Measurements from ENCODE around the gene RADIL. TPM values are rescaled to one million over a fixed set of nuclear protein-coding genes. Genes with fewer than 3 reads are reported as not detected.

The RADIL gene
- total RNA-seq, 1 experiment from 2014 or later, result 5.6 TPM

GRCh38 chr7:4824120-4824775 is 59.3 kb downstream of the RADIL start:
- BruUV-seq (replicated peaks), result no TSS peak
- intact Hi-C loops (cut with micrococcal nuclease), result no loop called here
- no peak for TF ChIP-seq EZH2 (IDR thresholded peaks at IDR 0.05; ENCODE audit: low read length, unreplicated experiment)
- no peak for TF ChIP-seq EZH2phosphoT487 (IDR thresholded peaks at IDR 0.05; ENCODE audit: borderline replicate concordance, low read length)
- TF ChIP-seq, protein P1, sequence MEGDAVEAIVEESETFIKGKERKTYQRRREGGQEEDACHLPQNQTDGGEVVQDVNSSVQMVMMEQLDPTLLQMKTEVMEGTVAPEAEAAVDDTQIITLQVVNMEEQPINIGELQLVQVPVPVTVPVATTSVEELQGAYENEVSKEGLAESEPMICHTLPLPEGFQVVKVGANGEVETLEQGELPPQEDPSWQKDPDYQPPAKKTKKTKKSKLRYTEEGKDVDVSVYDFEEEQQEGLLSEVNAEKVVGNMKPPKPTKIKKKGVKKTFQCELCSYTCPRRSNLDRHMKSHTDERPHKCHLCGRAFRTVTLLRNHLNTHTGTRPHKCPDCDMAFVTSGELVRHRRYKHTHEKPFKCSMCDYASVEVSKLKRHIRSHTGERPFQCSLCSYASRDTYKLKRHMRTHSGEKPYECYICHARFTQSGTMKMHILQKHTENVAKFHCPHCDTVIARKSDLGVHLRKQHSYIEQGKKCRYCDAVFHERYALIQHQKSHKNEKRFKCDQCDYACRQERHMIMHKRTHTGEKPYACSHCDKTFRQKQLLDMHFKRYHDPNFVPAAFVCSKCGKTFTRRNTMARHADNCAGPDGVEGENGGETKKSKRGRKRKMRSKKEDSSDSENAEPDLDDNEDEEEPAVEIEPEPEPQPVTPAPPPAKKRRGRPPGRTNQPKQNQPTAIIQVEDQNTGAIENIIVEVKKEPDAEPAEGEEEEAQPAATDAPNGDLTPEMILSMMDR (conservative IDR thresholded peaks at IDR 0.05; ENCODE audit: low read depth, low read length), result no peak
- POLR2A ChIA-PET (ENCODE audit: unreplicated experiment), result interaction anchor here (0.7 kb wide), 1 partner anchor 28 kb away, joined by 3 read pairs; no protein-coding TSS in a partner anchor
- H3K9me2 ChIP-seq (replicated peaks; ENCODE audit: low read length), result no peaks in the 10 kb centered on the region
- no peak overlapping the region for H3K4me3 ChIP-seq (ENCODE audit: low read length)
- no peak overlapping the region for H3K9ac ChIP-seq (ENCODE audit: low read length)
- H3K27ac ChIP-seq (ENCODE audit: low read length), result no peak overlapping the region
- no peaks in the 10 kb centered on the region for H3K36me3 ChIP-seq (ENCODE audit: low read depth, low read length)
- ATAC-seq, result no peak
- H3K4me1 ChIP-seq (ENCODE audit: insufficient read depth, low read length), result no peaks in the 10 kb centered on the region
- H3F3A ChIP-seq (ENCODE audit: low read length, unreplicated experiment), result no peaks in the 10 kb centered on the region
- H3K79me2 ChIP-seq (ENCODE audit: low read length), result no peaks in the 10 kb centered on the region
- H3K27me3 ChIP-seq (ENCODE audit: low read length), result no peaks in the 10 kb centered on the region
- H2AFZ ChIP-seq (ENCODE audit: low read length), result no peak overlapping the region
- no peaks in the 10 kb centered on the region for H4K20me1 ChIP-seq (ENCODE audit: low read length)
- no peaks in the 10 kb centered on the region for H3K9me3 ChIP-seq (ENCODE audit: low read length)
- H3K4me2 ChIP-seq (ENCODE audit: low read length), result no peak overlapping the region
- CTCF ChIA-PET, result no interaction called here
- no peak for DNase-seq

DNA sequence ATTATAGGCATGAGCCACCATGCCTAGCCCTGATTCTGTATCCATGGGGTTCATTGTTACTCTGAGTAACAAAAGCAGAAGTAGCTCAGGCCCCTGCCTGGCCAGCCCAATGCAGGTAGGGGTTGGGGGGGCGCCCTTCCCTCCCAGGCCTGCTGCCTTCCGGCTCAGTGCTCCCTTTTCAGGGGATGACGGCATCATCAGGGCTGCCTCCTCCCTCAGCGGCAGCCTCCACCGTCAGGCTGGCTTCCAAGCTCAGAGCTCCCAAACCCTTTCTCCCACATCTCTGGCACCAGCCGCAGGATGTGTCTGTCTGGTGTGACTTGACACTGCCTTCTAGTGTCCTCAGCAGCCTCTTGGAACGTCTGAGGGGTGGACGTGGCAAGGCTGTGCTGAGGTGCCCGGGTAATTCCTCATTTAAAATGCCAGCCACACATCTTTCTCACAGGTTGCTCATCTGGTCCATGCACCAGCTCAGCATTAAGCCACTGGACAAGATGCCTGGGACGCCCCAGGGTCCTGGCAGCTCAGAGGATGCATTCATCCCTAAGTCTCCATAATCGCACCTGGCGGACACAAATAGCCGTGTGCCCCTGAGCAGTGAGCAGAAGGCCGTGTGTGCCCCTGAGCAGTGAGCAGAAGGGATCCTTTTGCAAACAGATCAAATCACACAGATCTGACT is 59.9 kb downstream of the RADIL start:
- Histone ChIP-seq H3F3A (ENCODE audit: low read length, unreplicated experiment) (no peaks in the 10 kb centered on the region), H3K9me3 (ENCODE audit: low read length) (no peaks in the 10 kb centered on the region), H3K9me2 (replicated peaks; ENCODE audit: low read length) (no peaks in the 10 kb centered on the region), H3K9ac (ENCODE audit: low read length) (no peak overlapping the region), H3K36me3 (ENCODE audit: low read depth, low read length) (no peaks in the 10 kb centered on the region), H4K20me1 (ENCODE audit: low read length) (no peaks in the 10 kb centered on the region), H3K4me3 (ENCODE audit: low read length) (no peak overlapping the region), H3K79me2 (ENCODE audit: low read length) (no peaks in the 10 kb centered on the region), H2AFZ (ENCODE audit: low read length) (no peak overlapping the region), H3K27ac (ENCODE audit: low read length) (no peak overlapping the region), H3K4me2 (ENCODE audit: low read length) (no peak overlapping the region), H3K27me3 (ENCODE audit: low read length) (no peaks in the 10 kb centered on the region), H3K4me1 (ENCODE audit: insufficient read depth, low read length) (no peaks in the 10 kb centered on the region)
- intact Hi-C loops (cut with micrococcal nuclease), result no loop called here
- no peak for DNase-seq
- TF ChIP-seq EZH2 (IDR thresholded peaks at IDR 0.05; ENCODE audit: low read length, unreplicated experiment), result no peak
- TF ChIP-seq EZH2phosphoT487 (IDR thresholded peaks at IDR 0.05; ENCODE audit: borderline replicate concordance, low read length), result no peak
- TF ChIP-seq, protein P1 (conservative IDR thresholded peaks at IDR 0.05; ENCODE audit: low read depth, low read length), result no peak
- no peak for ATAC-seq
- POLR2A ChIA-PET (ENCODE audit: unreplicated experiment), result interaction anchor here (0.7 kb wide), 1 partner anchor 27 kb away, joined by 3 read pairs; no protein-coding TSS in a partner anchor
- CTCF ChIA-PET, result no interaction called here
- no TSS peak for BruUV-seq (replicated peaks)

DNA sequence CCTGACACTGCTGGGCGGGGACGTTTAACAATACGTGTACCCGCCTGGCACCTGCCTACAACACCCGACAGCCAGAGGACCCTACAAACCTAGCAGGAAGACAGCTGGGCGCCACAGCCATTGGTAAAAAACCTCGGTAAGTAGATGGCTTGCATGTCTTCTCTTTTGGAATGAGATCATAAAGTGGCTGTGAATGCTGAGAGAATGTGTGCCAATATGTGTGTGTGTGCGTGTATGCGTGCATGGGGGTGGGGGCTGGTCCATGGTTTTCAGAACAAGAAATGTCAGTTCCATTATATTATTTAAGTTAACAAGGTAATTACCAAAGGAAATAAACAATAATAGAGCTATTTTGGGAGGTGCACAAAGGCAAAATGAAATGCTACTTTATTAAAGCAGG is 60.8 kb downstream of the RADIL start:
- DNase-seq (no peak), ATAC-seq (no peak)
- no peaks in the 10 kb centered on the region for H4K20me1 ChIP-seq (ENCODE audit: low read length)
- no peaks in the 10 kb centered on the region for H3K27me3 ChIP-seq (ENCODE audit: low read length)
- no peak overlapping the region for H3K4me2 ChIP-seq (ENCODE audit: low read length)
- H3K9ac ChIP-seq (ENCODE audit: low read length), result no peak overlapping the region
- H3K4me1 ChIP-seq (ENCODE audit: insufficient read depth, low read length), result no peaks in the 10 kb centered on the region
- H3K27ac ChIP-seq (ENCODE audit: low read length), result no peak overlapping the region
- no peaks in the 10 kb centered on the region for H3K36me3 ChIP-seq (ENCODE audit: low read depth, low read length)
- TF ChIP-seq EZH2 (IDR thresholded peaks at IDR 0.05; ENCODE audit: low read length, unreplicated experiment), result no peak
- BruUV-seq (replicated peaks), result no TSS peak
- intact Hi-C loops (cut with micrococcal nuclease), result no loop called here
- no peaks in the 10 kb centered on the region for H3K9me2 ChIP-seq (replicated peaks; ENCODE audit: low read length)
- H3K79me2 ChIP-seq (ENCODE audit: low read length), result no peaks in the 10 kb centered on the region
- ChIA-PET CTCF (no interaction called here), POLR2A (ENCODE audit: unreplicated experiment) (no interaction called here)
- H3F3A ChIP-seq (ENCODE audit: low read length, unreplicated experiment), result no peaks in the 10 kb centered on the region
- no peak overlapping the region for H2AFZ ChIP-seq (ENCODE audit: low read length)
- no peaks in the 10 kb centered on the region for H3K9me3 ChIP-seq (ENCODE audit: low read length)
- H3K4me3 ChIP-seq (ENCODE audit: low read length), result no peak overlapping the region

Data from PC-3 (cell line).